Fibroblast of mammary gland (primary cell): ENCODE measurements around the gene STEAP1B.
"Not testable (repeated sequence)": the region's sequence is repeated elsewhere in the genome, so short reads cannot be mapped to it uniquely, and the experiment has no call there.

Experiments used
- DNase-seq: peaks from one replicate; pipeline ENCODE4 v3.0.0-alpha.2; 2010; ENCODE audit warnings: low read depth
- H3K4me3 ChIP-seq: 2 replicates; pipeline ENCODE4 v1.5.1; 2011; ENCODE audit warnings: low read depth, mild to moderate bottlenecking, low read length, moderate library complexity; ENCODE audit not compliant: control insufficient read depth
- TF ChIP-seq, protein P1 (sequence below): conservative IDR thresholded peaks from 2 replicates; pipeline ENCODE4 v1.5.1; 2011; ENCODE audit warnings: low read depth, low read length, inconsistent platforms; ENCODE audit not compliant: control insufficient read depth, insufficient read depth

Gene STEAP1B

DNA sequence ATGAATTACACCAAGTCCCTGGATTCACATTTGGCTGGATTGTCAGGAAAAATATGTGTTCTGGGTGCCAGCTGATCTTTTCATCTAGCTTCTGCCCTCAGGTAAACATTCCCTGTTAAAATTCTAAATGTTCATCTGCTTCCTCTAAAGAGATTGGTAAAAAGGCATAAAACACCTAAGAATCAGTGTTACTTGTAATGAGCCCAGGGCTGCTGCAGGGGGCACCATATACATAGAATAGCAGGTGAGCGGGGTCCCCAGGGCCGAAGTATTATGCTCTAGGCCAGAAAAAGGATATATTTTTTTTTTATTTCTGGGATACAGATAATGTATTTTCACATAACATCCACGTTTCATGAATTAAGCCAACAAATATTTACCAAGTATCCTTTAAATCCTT is 4.5 kb upstream of the STEAP1B start:
- TF ChIP-seq, protein P1, sequence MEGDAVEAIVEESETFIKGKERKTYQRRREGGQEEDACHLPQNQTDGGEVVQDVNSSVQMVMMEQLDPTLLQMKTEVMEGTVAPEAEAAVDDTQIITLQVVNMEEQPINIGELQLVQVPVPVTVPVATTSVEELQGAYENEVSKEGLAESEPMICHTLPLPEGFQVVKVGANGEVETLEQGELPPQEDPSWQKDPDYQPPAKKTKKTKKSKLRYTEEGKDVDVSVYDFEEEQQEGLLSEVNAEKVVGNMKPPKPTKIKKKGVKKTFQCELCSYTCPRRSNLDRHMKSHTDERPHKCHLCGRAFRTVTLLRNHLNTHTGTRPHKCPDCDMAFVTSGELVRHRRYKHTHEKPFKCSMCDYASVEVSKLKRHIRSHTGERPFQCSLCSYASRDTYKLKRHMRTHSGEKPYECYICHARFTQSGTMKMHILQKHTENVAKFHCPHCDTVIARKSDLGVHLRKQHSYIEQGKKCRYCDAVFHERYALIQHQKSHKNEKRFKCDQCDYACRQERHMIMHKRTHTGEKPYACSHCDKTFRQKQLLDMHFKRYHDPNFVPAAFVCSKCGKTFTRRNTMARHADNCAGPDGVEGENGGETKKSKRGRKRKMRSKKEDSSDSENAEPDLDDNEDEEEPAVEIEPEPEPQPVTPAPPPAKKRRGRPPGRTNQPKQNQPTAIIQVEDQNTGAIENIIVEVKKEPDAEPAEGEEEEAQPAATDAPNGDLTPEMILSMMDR, result peak; percentile 17
- DNase-seq, H3K4me3 ChIP-seq: not testable (repeated sequence)

DNA sequence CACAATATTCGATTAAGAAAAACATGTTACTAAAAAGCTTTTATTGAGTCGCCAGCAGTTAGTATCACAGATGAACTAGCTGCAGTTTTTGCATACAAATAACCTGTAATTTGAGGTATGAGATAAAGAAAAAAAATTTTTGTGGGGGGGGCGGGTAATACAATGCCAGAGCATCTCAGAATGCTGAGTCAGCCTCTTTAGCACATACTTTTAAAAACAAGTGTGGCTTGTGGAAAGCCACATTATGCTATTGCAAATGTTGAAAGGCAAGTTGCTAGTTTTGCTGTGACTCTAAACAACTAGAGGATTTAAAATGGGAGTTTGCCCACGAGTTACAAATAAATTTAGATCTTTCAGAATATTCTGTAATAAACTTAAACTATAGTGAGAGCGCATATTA is 2.1 kb upstream of the STEAP1B start:
- not testable (repeated sequence) for DNase-seq, H3K4me3 ChIP-seq

GRCh38 chr7:22501336-22501735 is 1.3 kb upstream of the STEAP1B start:
- DNase-seq, result peak; percentile 48
- H3K4me3 ChIP-seq, result not testable (repeated sequence)
- TF ChIP-seq, protein P1, result peak; percentile 26

- peak; percentile 55 for DNase-seq
- no peak overlapping the region for H3K4me3 ChIP-seq
- TF ChIP-seq, protein P1, result no peak
These were observed 944 bp downstream of the STEAP1B start for GRCh38 chr7:22499044-22499443.

GRCh38 chr7:22496912-22497311 is 3.1 kb downstream of the STEAP1B start:
- not testable (repeated sequence) for H3K4me3 ChIP-seq
- DNase-seq, result peak; percentile 62

DNA sequence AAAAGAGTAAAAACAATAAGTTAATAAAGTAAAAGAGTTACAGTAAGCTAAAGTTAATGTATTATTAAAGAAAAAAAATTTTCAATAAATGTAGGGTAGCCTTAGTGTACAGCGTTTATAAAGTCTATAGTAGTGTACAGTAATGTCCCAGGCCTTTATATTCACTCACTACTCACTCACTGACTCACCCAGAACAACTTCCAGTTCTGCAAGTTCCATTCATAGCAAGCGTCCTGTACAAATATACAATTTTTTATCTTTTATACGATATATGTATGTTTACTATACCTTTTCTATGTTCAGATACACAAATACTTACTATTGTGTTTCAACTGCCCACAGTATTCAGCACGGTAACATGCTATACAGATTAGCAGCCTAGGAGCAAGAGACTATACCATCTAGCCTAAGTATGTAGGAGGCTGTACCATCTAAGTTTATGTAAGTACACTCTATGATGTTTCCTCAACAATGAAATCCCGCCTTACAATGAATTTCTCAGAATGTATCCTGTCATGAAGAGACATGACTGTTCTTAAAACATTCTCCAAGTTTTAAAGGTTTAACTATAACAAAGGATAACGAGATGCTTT is 3.6 kb downstream of the STEAP1B start:
- not testable (repeated sequence) for H3K4me3 ChIP-seq
- peak; percentile 42 for DNase-seq

GRCh38 chr7:22493160-22493925 is 6.6 kb downstream of the STEAP1B start:
- DNase-seq, H3K4me3 ChIP-seq: not testable (repeated sequence)

GRCh38 chr7:22488643-22489462 is 11.1 kb downstream of the STEAP1B start:
- peak; percentile 74 for DNase-seq
- no peak overlapping the region for H3K4me3 ChIP-seq
- TF ChIP-seq, protein P1, result peak; percentile 93
